HL-60 (cell line): ENCODE results near the gene MESD.

Experiments
- DNase-seq, 2 experiments: peaks; one replicate each; pipeline ENCODE4 v3.0.0-alpha.2; 2010 to 2020; ENCODE audit warnings: low read depth in 1 of 2, low spot score in 1 of 2
- H3K27ac ChIP-seq: fragments of 250-450 bp; sonication (Bioruptor Pico); replicated peaks from 2 replicates; pipeline ENCODE4 v1.5.1; 2020; ENCODE audit warnings: mild to moderate bottlenecking, moderate library complexity
- H3K27me3 ChIP-seq: fragments of 250-450 bp; sonication (Bioruptor Pico); 2 replicates; pipeline ENCODE4 v1.5.1; 2021; ENCODE audit warnings: mild to moderate bottlenecking, moderate library complexity; ENCODE audit not compliant: insufficient read depth, poor library complexity, severe bottlenecking
- H3K4me3 ChIP-seq: replicated peaks from 2 replicates; pipeline ENCODE4 v1.5.1; 2011; ENCODE audit warnings: mild to moderate bottlenecking, control low read depth, low read length; ENCODE audit not compliant: insufficient read depth
- GABPA ChIP-seq: IDR thresholded peaks from 2 replicates; pipeline ENCODE4 v1.6.1; 2012; ENCODE audit warnings: low read depth
- POLR2AphosphoS5 ChIP-seq: IDR thresholded peaks from 2 replicates; pipeline ENCODE4 v1.6.1; 2012; ENCODE audit warnings: low read depth
- SPI1 ChIP-seq: IDR thresholded peaks from 2 replicates; pipeline ENCODE4 v1.6.1; 2012; ENCODE audit warnings: low read depth, mild to moderate bottlenecking, borderline replicate concordance
- TF ChIP-seq, protein P1 (sequence below): IDR thresholded peaks from one replicate; pipeline ENCODE4 v1.5.1; 2011; ENCODE audit warnings: low read length, control low read depth, inconsistent platforms; ENCODE audit not compliant: insufficient read depth
- TF ChIP-seq, protein P2 (sequence below): IDR thresholded peaks from 2 replicates; pipeline ENCODE4 v1.6.1; 2012; ENCODE audit warnings: low read depth; ENCODE audit not compliant: insufficient replicate concordance

MESD gene

GRCh38 chr15:81024265-81024872 is 34.8 kb upstream of the MESD start:
- H3K4me3 ChIP-seq, result no peak overlapping the region
- H3K27me3 ChIP-seq, result no peaks in the 10 kb centered on the region
- peak overlapping the region; percentile 72 for H3K27ac ChIP-seq
- TF ChIP-seq, protein P1, sequence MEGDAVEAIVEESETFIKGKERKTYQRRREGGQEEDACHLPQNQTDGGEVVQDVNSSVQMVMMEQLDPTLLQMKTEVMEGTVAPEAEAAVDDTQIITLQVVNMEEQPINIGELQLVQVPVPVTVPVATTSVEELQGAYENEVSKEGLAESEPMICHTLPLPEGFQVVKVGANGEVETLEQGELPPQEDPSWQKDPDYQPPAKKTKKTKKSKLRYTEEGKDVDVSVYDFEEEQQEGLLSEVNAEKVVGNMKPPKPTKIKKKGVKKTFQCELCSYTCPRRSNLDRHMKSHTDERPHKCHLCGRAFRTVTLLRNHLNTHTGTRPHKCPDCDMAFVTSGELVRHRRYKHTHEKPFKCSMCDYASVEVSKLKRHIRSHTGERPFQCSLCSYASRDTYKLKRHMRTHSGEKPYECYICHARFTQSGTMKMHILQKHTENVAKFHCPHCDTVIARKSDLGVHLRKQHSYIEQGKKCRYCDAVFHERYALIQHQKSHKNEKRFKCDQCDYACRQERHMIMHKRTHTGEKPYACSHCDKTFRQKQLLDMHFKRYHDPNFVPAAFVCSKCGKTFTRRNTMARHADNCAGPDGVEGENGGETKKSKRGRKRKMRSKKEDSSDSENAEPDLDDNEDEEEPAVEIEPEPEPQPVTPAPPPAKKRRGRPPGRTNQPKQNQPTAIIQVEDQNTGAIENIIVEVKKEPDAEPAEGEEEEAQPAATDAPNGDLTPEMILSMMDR, result no peak
- TF ChIP-seq GABPA (no peak), SPI1 (no peak), POLR2AphosphoS5 (no peak)
- TF ChIP-seq, protein P2, sequence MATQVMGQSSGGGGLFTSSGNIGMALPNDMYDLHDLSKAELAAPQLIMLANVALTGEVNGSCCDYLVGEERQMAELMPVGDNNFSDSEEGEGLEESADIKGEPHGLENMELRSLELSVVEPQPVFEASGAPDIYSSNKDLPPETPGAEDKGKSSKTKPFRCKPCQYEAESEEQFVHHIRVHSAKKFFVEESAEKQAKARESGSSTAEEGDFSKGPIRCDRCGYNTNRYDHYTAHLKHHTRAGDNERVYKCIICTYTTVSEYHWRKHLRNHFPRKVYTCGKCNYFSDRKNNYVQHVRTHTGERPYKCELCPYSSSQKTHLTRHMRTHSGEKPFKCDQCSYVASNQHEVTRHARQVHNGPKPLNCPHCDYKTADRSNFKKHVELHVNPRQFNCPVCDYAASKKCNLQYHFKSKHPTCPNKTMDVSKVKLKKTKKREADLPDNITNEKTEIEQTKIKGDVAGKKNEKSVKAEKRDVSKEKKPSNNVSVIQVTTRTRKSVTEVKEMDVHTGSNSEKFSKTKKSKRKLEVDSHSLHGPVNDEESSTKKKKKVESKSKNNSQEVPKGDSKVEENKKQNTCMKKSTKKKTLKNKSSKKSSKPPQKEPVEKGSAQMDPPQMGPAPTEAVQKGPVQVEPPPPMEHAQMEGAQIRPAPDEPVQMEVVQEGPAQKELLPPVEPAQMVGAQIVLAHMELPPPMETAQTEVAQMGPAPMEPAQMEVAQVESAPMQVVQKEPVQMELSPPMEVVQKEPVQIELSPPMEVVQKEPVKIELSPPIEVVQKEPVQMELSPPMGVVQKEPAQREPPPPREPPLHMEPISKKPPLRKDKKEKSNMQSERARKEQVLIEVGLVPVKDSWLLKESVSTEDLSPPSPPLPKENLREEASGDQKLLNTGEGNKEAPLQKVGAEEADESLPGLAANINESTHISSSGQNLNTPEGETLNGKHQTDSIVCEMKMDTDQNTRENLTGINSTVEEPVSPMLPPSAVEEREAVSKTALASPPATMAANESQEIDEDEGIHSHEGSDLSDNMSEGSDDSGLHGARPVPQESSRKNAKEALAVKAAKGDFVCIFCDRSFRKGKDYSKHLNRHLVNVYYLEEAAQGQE, result no peak
- peak in 1 of 2 experiments; percentile 69 for DNase-seq

DNA sequence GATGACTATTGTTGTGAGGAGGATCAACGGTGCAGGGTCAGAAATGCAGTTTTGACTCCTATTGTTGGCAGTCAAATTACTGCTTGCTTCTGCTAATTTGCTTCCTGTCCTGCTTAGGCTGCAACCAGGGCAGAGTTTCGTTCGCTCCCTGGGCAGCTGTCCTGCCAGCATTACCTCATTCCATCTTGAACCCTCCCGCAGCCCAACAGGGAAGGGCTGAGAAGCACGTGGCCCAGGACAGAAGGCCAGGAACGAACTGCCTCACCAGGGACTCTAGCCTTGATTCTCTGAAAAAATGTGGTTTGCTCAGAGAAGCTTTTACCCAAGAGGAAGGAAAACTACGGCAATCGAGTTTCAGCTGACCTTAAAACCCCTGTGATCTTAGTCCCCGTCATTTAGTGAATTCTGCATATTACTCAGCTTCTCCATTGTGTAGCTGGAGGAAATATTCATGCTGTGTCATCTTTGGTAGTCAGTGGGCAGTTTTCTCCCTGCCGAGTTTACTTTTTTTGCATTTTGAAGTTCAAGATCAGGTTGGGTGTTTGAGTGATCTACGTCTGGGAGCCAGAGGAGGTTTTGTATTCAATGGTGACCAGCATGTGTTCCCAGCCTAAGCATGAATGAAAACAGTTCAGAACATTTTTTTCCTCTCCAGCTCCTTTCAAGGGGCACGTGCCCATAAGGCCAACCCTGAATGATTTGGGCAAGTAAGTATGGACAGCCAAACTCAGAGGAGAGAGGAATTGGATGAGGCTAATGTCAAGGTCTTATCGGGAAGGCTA is 34.1 kb upstream of the MESD start:
- Histone ChIP-seq H3K27ac (peak overlapping the region; percentile 72), H3K27me3 (no peaks in the 10 kb centered on the region), H3K4me3 (no peak overlapping the region)
- TF ChIP-seq POLR2AphosphoS5 (no peak), SPI1 (no peak)
- TF ChIP-seq, protein P2, result no peak
- TF ChIP-seq, protein P1, result no peak
- peak; percentile 78 to 80 for DNase-seq

GRCh38 chr15:81021321-81021720 is 31.7 kb upstream of the MESD start:
- no peak for TF ChIP-seq POLR2AphosphoS5
- TF ChIP-seq, protein P1, result no peak
- no peak for TF ChIP-seq SPI1
- TF ChIP-seq, protein P2, result no peak
- no peak for TF ChIP-seq GABPA
- Histone ChIP-seq H3K4me3 (no peak overlapping the region), H3K27ac (no peak overlapping the region), H3K27me3 (no peaks in the 10 kb centered on the region)
- DNase-seq, result no peak
